Measurements from ENCODE around the gene EVX1.
A peak's percentile ranks its signal among the peaks of the same experiment; 100 is the strongest.

Gene EVX1

DNA sequence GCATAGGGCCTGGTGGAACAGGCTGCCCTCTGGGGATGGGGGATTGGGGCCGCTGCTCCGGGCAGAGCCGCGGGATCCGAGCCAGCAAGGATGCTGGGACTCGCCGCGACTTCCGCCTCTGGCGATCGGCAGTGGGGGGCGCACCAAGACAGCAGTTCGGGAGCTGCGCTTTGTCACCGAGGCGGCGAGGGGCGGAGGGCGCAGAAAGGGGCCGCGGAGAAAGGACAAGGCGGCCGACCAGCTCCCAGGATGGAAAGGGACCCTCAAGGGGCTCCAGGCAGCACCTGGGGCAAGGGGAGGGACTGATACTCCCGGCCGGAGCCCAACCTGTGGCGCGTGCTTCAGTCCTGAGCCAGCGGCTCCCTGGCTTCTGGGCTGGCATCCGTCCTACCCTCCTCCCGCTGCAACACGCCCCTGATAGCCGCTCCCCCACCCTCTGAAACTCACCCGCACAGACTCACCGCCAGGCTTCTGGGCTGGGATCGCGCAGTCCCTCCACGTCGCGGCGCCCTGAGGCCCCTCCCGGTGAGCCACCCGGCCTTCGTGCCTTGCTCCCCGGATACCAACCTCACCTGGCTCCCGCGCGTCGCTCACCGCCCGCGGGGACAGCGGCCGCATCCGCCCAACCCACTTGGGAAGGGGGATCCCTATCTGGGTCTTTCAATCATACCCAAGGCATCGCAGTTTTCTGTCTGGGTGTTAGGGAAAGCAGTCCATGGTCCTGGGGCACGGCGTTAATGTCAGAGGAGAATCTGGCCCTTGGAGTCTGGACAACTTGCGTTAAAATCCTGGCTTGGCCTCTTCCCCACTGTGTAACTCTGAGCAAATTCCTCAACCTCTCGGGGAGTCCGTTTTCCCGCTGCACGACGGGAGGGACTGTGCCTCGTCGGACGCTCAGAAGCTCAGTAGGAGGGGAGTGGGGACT, 7.0 kb upstream of the EVX1 start:
- no peak for DNase-seq

GRCh38 chr7:27237735-27238334, 4.8 kb upstream of the EVX1 start:
- peak; percentile 55 for DNase-seq

- no peak for DNase-seq
Observed at GRCh38 chr7:27238979-27239386, 3.6 kb upstream of the EVX1 start.

- DNase-seq: no peak
Observed at GRCh38 chr7:27239387-27240014, 3.1 kb upstream of the EVX1 start.

DNA sequence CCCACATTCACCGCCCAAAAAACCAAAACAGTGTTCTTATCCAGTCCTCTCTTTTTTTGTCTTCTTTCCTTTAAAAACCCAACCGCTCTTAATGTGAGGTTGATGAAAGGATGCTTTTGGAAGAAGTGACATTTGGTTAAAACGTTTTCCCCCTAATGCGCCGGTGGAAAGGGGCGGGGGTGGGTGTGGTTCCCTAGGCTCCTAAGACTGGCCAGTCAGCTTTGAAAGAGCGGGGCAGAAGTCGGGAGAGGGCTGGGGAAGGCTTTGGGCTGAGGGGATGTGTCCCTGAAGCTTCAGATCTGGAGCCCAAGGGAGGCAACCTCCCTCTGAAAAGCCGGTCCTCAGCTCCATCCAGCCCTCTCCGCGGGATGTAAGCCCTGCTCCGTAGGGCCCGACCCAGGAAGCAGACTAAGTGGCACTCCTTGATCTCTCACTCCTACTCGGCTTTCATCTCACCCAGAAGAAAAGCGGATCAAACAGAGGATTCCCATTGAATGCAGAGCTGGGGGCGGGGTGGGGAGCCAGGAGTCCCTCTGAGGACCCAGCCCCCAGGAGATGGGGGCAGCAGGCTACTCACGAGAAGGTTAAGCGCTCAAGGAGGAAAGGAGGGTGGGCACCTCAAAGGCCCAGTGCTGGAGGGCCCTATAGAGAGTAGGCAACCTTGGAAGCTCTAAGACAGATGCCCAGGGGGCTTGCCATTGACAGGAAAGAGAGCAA, 2.4 kb upstream of the EVX1 start:
- no peak for DNase-seq

DNA sequence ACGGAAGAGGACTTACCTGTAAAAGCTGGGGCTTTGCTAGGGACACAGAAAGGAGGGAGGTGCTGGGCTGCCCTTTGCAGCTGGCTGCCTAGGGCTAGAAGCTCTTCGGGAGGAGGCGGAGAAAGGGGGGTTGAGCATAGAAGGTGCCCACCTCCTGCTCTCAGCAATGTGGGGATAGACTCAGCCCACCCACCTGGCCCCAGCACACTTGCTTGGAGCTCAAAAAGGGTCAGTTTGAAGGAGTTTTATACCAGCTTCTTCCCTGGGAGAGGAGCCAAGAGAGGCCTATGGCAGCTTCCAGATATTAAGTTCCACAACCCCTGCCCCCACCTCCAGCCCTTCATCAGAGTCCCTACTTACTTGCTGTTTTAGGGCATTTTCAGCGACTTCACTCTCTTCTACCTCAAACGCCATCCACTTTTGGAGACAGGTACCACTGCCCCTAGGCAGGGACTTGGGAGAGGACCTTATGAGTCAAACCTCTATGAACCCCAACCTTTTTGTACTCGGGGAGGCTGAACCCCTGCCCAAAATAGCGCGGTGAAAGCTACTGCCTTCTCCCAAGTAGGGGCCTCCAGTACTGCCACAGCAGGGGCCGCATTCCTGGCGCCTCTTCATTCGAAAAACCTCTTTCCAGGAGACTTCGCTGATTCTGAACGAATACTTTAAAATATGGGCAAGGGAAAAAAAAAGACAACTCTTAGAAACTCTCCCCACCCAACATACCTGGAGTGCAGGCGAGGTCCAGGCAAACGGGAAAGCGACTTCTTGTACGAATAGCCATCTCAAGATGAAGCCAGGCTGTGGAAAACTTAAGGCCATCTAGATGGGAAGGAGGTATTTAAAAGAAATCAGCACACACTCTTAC, 1.2 kb upstream of the EVX1 start:
- no peak for DNase-seq

GRCh38 chr7:27242154-27242553, 448 bp upstream of the EVX1 start:
- DNase-seq: no peak

DNA sequence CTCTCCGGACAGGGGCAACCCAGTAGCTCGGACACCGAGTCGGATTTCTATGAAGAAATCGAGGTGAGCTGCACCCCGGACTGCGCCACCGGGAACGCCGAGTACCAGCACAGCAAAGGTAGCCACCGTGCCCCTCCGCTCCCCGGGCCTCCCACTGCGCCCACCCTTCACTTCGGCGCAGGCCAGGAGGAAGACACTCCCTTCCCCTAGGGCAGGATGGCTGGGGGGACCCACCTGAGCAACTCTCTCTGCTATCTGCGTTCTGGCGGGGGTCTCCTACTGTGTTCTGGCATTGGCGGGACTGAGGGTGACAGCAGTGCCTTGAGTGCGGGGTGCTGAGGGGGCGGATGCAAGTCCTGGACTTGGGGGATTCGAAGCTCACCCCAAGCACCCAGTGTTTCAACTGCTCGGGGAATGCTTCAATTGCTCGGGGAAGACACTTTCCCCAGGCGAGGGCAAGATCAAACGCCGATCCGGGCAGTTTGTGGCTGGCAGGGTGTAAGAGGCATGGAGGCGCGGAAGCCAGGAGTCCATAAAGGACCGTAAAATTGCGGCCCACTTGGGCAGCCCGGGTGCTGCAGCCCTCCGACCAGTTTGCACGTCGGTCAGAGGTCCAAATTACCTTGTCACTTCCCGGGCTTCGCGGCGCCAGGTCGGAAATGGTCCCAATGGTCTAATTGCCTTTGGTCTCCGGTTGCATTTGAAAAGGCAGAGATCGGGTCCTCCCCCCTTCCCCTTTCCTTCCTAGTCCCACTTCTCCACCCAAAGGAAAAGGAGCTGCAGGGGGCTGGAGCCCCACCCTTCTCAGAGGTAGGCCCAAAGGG, 950 bp downstream of the EVX1 start:
- DNase-seq: no peak

DNA sequence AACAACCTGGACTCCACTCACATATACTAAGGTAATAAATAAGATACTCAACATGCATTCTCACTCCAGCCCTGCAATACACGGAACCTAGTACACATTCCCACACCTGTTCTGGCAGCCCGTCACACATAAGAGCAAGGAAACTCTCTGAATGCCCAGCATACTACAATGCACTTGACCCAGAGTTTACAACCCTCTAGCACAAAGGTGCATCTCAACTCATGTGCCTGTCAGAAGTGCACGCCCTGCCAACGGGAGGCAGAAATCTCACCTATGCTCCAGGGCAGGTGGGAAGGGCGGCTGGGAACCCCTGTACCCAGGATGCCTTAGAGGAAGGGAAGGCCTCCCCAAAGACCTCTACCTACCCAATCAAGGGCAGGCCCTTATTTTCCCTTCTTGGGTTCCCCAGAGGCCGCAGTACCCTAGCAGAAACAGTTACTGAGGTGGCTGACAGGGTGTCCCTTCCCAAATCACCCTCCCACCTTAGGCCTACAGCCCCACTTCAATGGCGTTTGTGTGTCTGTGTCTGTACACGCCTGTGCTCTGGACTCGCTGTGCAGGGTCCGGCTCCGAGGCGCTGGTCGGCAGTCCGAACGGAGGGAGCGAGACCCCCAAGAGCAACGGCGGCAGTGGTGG, 2.0 kb downstream of the EVX1 start:
- no peak for DNase-seq

GRCh38 chr7:27245124-27245797, 2.7 kb downstream of the EVX1 start:
- DNase-seq: no peak

DNA sequence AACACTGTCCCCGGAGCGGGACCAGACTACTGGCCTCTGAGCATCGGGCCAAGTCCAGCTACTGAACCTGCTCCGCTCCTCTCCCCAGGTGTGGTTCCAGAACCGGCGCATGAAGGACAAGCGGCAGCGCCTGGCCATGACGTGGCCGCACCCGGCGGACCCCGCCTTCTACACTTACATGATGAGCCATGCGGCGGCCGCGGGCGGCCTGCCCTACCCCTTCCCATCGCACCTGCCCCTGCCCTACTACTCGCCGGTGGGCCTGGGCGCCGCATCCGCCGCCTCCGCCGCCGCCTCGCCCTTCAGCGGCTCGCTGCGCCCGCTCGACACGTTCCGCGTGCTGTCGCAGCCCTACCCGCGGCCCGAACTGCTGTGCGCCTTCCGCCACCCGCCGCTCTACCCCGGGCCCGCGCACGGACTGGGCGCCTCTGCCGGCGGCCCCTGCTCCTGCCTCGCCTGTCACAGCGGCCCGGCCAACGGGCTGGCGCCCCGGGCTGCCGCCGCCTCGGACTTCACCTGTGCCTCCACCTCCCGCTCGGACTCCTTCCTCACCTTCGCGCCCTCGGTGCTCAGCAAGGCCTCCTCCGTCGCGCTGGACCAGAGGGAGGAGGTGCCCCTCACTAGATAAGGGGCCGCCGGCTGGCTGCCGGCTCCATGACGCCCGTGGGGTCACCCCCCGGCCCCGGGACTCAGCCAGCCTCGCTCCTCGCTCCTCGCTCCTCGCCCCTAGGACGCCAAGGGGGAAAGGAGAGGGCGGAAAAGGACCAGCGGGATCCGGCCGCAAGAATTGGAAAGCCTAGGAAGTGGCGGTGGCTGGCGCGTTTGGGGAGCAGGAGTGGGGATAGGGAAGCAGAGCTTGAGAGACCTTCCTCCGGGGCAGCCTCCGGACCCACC, 3.4 kb downstream of the EVX1 start:
- peak; percentile 13 for DNase-seq

DNA sequence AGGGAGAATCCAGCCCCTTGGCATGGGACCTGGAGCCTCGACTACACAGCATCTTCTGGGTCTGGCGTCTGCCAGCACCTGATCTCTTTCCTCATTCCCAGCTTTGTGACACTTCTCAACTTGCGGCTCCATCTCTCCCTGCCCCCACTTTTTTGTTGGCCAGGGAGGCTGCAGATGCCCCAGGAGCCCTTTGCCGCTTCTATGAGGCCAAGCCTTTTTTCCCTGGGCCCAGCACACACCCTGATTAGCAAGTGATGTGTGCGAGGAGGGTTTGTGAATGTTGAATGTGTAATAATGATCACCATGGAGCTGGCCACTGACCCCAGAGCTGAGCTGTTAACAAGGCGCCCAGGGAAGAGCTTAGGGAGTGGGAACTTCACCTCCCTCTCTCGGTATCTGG, 4.4 kb downstream of the EVX1 start:
- no peak for DNase-seq

DNA sequence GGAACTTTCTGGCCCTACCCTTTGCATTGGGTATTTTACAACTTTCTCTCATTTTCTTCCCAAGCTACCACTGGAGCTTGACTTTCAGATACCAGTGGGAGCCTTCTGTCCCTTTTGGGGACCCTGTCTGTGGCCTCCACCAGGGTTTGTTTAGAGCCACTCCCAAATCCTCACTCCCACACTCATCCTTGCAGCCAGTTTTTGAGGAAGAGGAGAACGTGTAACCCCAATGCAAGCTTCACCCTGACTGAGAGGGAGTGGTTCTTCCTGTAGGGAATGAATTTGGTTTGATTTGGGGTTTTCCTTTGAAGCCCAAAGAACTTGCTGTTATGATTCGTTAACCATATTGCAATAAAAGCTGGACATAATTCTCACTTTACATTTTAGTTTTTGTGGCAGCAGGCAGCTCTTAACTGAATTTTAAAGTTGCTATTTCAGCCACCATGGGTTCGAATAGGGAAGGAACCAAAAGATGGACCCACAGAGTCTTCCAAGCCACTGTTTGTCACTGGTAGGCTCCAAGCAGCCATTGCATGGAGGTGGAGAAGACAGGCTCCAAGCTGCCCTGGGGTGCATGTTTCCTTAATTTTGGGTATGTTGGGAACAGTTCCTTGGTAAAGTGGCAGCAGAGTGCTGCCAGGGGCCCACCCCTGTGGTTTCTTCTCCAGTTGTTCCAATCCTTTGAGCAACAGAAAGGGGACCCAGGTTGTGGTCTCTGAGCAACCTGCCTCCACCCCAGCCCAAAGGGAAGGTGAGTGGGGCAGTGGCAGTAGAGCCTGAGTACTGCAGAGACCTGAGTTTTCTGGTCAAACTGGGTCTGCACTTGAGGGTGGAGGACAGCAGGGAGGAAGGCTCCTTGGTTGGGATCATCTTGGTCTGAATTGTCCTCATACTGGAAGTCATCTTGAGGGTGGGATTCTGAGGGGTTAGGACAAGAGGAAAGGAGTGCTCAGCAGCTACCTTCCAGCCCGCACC, 5.1 kb downstream of the EVX1 start:
- no peak for DNase-seq

DNA sequence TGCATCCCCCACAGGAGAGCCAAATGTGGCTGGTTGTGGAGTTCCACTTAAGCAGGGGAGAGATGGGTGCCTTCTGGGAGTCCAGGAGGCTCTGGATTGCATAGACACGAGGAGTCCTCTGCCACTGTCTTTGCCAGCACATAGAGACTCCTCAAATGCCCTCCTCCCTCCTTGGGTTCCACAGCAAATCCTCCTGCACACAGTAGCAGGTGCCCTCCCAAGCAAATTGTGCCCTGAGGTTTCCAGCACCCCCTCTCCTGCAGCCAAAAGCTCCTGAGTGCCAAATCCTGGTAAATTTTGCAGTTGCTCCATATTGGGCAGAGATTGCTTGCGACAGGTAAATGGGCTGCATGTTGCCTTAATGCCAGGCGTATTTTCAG, 5.8 kb downstream of the EVX1 start:
- DNase-seq: no peak

GRCh38 chr7:27248911-27249723, 6.5 kb downstream of the EVX1 start:
- no peak for DNase-seq

GRCh38 chr7:27249724-27250556, 7.3 kb downstream of the EVX1 start:
- no peak for DNase-seq
